Skeletal muscle tissue (tissue), 4 donors: ENCODE measurements around the gene CNOT1. TPM values are rescaled to one million over a fixed set of nuclear protein-coding genes. Genes with fewer than 3 reads are reported as not detected.
"Not testable (repeated sequence)": the region's sequence is repeated elsewhere in the genome, so short reads cannot be mapped to it uniquely, and the experiment has no call there.

Source experiments
- H3K27ac ChIP-seq: one replicate; pipeline ENCODE4 v1.7.0; 2013; ENCODE audit warnings: mild to moderate bottlenecking, low read depth, low read length, inconsistent platforms
- H3K27me3 ChIP-seq, 3 donors: one replicate each; pipeline ENCODE4 v1.7.0; 2013; ENCODE audit warnings: low read length in 3 of 3; ENCODE audit not compliant: control insufficient read depth in 3 of 3, insufficient read depth in 3 of 3
- H3K36me3 ChIP-seq, 3 donors: one replicate each; pipeline ENCODE4 v1.7.0; 2013; ENCODE audit warnings: low read length in 3 of 3; ENCODE audit not compliant: control insufficient read depth in 3 of 3, insufficient read depth in 3 of 3
- H3K4me1 ChIP-seq, 3 donors: one replicate each; pipeline ENCODE4 v1.7.0; 2013; ENCODE audit warnings: low read length in 3 of 3, mild to moderate bottlenecking in 3 of 3; ENCODE audit not compliant: control insufficient read depth in 3 of 3, insufficient read depth in 3 of 3
- H3K4me3 ChIP-seq, 3 donors: one replicate each; pipeline ENCODE4 v1.7.0; 2013; ENCODE audit warnings: low read length in 3 of 3
- H3K9ac ChIP-seq, 3 donors: one replicate each; pipeline ENCODE4 v1.7.0; 2013; ENCODE audit warnings: low read length in 3 of 3, mild to moderate bottlenecking in 3 of 3, moderate library complexity in 2 of 3, low read depth in 1 of 3
- H3K9me3 ChIP-seq, 3 donors: one replicate each; pipeline ENCODE4 v1.7.0; 2013; ENCODE audit warnings: low read length in 3 of 3; ENCODE audit not compliant: control insufficient read depth in 3 of 3
- total RNA-seq: library from RNA; depleted of rRNA; stranded (reverse); fragments of >200 nt; gene quantifications from one replicate; pipeline ENCODE4 v1.2.3, GENCODE V29; 2014
- donor health status: Osteomylitis.

The CNOT1 gene
- total RNA-seq, 1 donor from 2014 or later = 134 TPM

DNA sequence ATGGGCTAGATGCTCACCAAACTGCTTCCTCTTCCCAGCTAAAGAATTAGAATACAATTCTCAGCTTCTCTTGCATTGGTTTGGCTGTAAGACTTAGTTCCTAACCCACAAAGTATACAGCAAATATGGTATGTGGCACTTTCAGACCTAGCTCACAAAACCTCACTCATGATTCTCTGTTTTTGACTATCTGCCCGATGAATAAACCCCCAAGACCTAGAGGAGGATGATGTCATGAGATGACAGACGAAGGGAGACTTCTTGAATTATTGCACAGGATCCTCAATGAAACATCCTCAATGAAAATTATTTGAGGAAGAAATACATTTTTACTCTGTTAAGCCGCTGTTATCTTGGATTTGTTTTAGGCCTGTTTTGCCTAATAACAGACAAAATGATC, 14.3 kb downstream of the CNOT1 start:
- peaks cover 0 to 8% (median 0%) of the 10 kb centered on the region in 3 donors for H3K4me1 ChIP-seq
- no peaks in the 10 kb centered on the region for H3K27me3 ChIP-seq
- no peak overlapping the region for H3K4me3 ChIP-seq
- H3K36me3 ChIP-seq = peaks cover 0 to 14% (median 13%) of the 10 kb centered on the region in 3 donors
- H3K27ac ChIP-seq = no peak overlapping the region
- no peak overlapping the region for H3K9ac ChIP-seq
- H3K9me3 ChIP-seq = no peaks in the 10 kb centered on the region

DNA sequence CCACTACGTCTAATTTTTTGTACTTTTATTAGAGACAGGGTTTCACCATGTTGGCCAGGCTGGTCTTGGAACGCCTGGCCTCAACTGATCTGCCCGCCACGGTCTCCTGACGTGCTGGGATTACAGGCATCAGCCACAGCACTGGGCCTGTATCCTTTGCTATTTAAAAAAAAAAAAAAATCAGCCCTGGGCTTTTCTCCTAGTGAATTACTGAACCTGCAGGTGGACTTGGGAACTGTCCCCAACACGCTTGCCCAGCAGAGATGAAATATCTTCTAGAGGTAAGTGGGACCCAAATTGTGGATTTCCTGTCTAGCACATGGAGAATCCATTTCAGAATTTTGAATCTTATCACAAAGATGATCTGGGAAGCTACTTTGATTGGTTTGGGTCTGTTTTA, 14.8 kb downstream of the CNOT1 start:
- Histone ChIP-seq H3K27me3 (no peaks in the 10 kb centered on the region), H3K4me3 (no peak overlapping the region), H3K27ac (no peak overlapping the region), H3K36me3 (peaks cover 0 to 12% (median 11%) of the 10 kb centered on the region in 3 donors), H3K9me3 (no peaks in the 10 kb centered on the region), H3K4me1 (peaks cover 0 to 8% (median 0%) of the 10 kb centered on the region in 3 donors), H3K9ac (no peak overlapping the region)

DNA sequence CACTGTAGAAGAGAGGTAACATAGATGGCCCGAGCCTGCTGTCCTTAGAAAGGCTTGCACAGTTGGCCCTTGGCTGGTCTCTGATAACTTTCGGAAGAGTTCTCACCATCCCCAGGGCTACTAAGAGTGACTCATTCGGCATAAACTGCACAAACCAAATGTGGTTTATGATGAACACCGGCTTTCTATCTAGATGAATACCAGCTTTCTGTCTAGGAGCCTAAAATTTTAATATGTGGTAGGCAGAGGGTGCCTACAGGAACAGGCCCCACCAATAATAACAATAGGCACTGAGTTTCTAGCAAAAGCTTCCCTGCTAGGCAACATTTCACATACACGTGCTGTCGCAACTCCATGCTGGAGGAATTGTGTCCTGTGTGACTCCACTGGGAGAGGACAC, 15.4 kb downstream of the CNOT1 start:
- Histone ChIP-seq H3K4me1 (peaks cover 0 to 8% (median 0%) of the 10 kb centered on the region in 3 donors), H3K36me3 (peaks cover 0 to 12% (median 11%) of the 10 kb centered on the region in 3 donors), H3K9me3 (no peaks in the 10 kb centered on the region), H3K4me3 (no peak overlapping the region), H3K9ac (no peak overlapping the region), H3K27ac (no peak overlapping the region), H3K27me3 (no peaks in the 10 kb centered on the region)

DNA sequence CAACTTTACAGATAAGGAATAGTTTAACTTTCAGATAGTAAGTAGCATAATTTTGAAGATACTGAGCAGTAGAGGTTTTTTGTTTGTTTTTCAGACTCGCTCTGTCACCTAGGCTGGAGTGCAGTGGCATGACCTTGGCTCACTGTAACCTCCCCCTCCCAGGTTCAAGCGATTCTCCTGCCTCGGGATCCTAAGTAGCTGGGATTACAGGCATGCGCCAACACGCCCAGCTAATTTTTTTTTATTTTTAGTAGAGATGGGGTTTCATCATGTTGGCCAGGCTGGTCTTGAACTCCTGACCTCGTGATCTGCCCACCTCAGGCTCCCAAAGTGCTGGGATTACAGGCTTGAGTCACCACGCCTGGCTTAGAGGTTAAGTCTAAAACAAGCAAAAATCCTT, 16.7 kb downstream of the CNOT1 start:
- H3K9ac ChIP-seq, H3K9me3 ChIP-seq, H3K36me3 ChIP-seq, H3K27ac ChIP-seq, H3K27me3 ChIP-seq, H3K4me1 ChIP-seq, H3K4me3 ChIP-seq: not testable (repeated sequence)

DNA sequence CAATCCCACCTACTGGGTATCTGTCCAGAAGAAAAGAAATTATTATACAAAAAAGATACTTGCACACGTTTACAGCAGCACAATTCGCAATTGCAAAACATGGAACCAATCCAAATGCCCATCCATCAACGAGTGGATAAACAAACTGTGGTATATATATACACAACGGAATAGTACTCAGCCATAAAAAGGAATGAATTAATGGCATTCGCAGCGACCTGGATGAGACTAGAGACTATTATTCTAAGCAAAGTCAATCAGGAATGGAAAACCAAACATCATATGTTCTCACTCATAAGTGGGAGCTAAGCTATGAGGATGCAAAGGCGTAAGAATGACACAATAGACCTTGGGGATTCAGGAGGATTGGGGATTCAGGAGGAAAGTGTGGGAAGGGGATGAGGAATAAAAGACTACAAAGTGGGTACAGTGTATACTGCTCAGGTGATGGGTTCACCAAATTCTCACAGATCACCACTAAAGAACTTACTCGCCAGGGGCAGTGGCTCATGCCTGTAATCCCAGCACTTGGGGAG, 21.0 kb downstream of the CNOT1 start:
- no peaks in the 10 kb centered on the region for H3K9me3 ChIP-seq
- no peak overlapping the region for H3K27ac ChIP-seq
- H3K27me3 ChIP-seq = no peaks in the 10 kb centered on the region
- peaks cover 0 to 8% (median 0%) of the 10 kb centered on the region in 3 donors for H3K4me1 ChIP-seq
- peaks cover 0 to 2% (median 0%) of the 10 kb centered on the region in 3 donors for H3K36me3 ChIP-seq
- no peak overlapping the region for H3K4me3 ChIP-seq
- no peak overlapping the region for H3K9ac ChIP-seq

DNA sequence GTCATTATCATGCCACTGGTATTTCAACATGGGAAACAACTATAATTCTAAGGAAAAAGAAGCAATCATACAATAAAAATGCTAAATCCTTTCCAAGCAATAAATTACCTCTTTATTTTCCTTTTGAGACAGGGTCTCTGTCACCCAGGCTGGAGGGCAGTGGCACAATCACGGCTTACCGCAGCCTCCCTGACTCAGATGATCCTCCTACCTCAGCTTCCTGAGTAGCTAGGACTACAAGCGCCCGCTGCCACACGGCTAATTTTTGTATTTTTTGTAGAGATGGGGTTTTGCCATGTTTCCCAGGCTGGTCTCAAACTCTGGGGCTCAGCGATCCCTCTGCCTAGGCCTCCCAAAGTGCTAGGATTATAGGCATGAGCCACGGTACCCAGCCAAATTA, 24.1 kb downstream of the CNOT1 start:
- Histone ChIP-seq H3K4me1 (peaks cover 0 to 2% (median 0%) of the 10 kb centered on the region in 3 donors), H3K9me3 (no peaks in the 10 kb centered on the region), H3K27ac (no peak overlapping the region), H3K4me3 (no peak overlapping the region), H3K36me3 (peaks cover 0 to 4% (median 2%) of the 10 kb centered on the region in 3 donors), H3K9ac (no peak overlapping the region), H3K27me3 (no peaks in the 10 kb centered on the region)

DNA sequence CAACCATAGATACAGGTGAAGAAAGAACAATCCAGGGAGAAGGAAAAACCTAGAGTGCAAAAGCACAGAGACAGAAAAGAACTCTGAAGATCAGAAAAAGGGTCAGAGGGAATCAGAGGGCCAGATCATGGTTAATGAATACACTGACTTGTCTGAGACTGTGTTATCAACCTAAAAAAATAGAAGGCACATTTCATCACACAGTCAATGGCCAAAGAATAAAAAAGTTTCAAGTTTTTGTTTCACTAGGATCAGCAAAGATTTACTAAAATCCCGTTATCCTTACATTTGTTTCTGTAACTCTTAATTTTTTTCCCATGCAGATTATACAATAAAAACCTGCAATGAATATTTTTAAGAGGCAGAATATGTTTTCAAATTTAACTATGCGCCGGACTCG, 38.5 kb downstream of the CNOT1 start:
- Histone ChIP-seq H3K9ac (no peak overlapping the region), H3K36me3 (peaks cover 21 to 44% (median 35%) of the 10 kb centered on the region in 3 donors), H3K27ac (no peak overlapping the region), H3K4me1 (no peaks in the 10 kb centered on the region), H3K27me3 (no peaks in the 10 kb centered on the region), H3K4me3 (no peak overlapping the region), H3K9me3 (no peaks in the 10 kb centered on the region)

DNA sequence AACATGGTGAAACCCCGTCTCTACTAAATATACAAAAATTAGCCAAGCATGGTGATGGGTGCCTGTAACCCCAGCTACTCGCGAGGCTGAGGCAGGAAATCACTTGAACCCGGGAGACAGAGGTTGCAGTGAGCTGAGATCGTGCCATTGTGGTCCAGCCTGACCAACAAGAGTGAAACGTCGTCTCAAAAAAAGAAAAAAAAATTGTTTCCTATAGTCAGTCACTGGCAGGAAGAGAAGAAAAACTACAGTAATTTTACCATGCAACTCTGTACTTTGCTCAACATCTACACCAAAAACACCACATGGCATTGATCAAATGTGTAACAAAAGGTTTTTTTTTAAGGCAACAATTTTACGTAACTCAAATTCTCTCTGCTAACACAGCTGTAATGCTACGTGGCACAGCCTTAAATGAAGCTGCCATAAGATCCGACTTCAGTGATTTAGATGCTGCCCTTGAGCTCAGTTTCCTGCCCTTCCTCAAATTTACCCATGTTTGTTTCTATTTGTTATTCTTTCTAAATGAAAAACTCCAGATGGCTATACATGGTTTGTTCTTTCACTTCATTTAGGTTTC, 40.2 kb downstream of the CNOT1 start:
- H3K27me3 ChIP-seq = no peaks in the 10 kb centered on the region
- no peak overlapping the region for H3K9ac ChIP-seq
- H3K27ac ChIP-seq = no peak overlapping the region
- no peaks in the 10 kb centered on the region for H3K4me1 ChIP-seq
- no peak overlapping the region for H3K4me3 ChIP-seq
- no peaks in the 10 kb centered on the region for H3K9me3 ChIP-seq
- H3K36me3 ChIP-seq = peaks cover 19 to 53% (median 39%) of the 10 kb centered on the region in 3 donors

DNA sequence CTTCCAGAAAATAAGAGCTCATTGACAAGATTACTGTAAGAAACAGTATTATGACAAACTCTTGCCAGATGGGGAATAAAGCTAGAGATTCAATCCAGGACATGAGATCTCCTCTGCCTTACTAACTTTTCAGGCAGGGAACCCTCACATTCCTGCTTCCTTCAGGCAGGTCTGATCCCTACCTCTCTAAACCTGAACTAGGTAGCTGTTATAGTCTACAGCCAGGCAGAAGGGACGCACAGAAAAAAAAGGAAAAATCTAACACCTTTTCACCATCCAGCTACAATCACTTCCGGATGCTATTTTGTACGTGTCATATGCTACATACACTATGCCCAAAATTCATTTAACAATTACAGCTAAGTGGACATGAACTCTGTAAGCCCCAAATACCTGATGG, 41.2 kb downstream of the CNOT1 start:
- Histone ChIP-seq H3K9ac (no peak overlapping the region), H3K36me3 (peaks cover 19 to 56% (median 38%) of the 10 kb centered on the region in 3 donors), H3K9me3 (no peaks in the 10 kb centered on the region), H3K4me3 (no peak overlapping the region), H3K4me1 (no peaks in the 10 kb centered on the region), H3K27me3 (no peaks in the 10 kb centered on the region), H3K27ac (no peak overlapping the region)

DNA sequence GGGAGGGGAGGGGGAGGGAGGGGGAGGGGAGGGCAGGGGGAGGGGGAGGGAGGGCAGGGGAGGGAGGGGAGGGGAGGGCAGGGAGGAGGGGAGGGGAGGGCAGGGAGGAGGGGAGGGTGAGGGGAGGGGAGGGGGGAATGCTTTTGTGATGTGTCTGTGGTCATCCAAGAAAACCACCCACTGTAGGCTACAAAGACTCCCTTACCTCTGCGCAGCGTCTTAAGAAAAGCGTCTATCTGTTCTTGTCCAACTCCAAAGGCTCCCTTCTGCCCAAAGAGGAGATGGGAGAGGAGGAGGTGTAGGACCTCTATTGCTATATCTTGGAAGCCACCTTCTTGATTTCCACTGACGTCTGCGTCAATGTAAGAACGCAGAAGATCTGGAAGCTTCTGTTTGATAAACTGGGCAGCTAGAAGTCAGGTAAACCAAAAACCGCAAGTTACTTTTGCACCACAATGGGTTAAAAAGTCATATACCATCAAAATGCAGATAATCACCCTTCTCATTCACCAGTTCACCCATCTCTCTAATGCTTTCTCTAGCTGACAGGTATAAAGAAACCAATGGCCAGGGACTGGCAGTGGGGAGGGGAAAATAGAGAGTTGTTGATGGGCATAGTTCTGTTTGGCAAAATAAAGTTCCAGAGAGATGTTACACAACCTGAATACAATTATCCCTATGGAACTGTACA, 43.1 kb downstream of the CNOT1 start:
- Histone ChIP-seq H3K27ac (no peak overlapping the region), H3K4me1 (no peaks in the 10 kb centered on the region), H3K4me3 (no peak overlapping the region), H3K9me3 (no peaks in the 10 kb centered on the region), H3K9ac (no peak overlapping the region), H3K27me3 (no peaks in the 10 kb centered on the region), H3K36me3 (peaks cover 20 to 67% (median 55%) of the 10 kb centered on the region in 3 donors)
